Measurements from ENCODE around the gene SLIT3.

The SLIT3 gene

DNA sequence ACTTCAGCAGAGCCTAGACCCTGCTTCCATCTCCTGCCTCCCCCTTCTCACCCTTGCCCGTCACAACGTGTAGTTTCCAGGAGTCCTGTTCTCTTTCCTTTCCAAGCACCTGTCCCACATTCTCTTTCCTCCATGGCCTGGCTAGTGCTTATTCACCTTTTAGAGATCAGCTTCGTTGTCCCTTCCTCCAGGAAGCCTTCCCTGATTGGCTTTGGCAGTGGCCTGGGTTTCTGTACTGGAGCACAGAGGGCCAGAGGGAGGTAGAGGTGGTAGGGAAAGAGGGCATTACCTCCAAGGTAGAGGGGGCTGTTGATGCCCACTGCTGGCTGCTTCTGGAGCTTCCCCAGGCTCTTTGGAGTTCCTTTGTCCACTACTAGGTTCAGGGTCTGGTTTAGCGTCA is 628.1 kb downstream of the SLIT3 start:
- no peak overlapping the region for H3K27ac Mint-ChIP-seq
- intact Hi-C loops (cut with micrococcal nuclease), result no loop called here
- no peaks in the 10 kb centered on the region for H3K4me1 Mint-ChIP-seq (ENCODE audit: low read depth)
- H3K27me3 Mint-ChIP-seq, result no peaks in the 10 kb centered on the region
- H3K4me3 Mint-ChIP-seq, result no peak overlapping the region
- no peaks in the 10 kb centered on the region for H3K36me3 Mint-ChIP-seq (ENCODE audit: low read depth)
- H3K9me3 Mint-ChIP-seq, result no peaks in the 10 kb centered on the region

DNA sequence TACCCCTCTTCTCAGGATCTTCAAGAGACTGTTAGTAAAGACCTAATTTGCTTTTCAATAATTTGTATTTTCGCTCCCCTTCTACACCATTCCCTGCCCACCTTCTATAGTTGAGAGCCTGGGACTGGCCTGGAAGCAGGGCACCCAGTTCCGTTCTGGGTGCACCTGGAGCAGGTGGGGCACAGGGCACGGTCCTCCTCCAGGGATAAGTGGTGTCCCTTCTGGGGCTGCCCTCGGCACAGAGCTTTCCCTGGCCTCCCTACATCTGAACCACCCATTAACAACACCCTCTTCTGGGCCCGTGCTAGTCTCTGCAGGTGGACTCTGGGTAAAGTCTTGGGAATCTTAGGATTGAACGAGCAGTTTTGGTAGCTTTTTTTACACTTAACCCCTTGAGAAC is 628.9 kb downstream of the SLIT3 start:
- no peak overlapping the region for H3K27ac Mint-ChIP-seq
- no peaks in the 10 kb centered on the region for H3K9me3 Mint-ChIP-seq
- intact Hi-C loops (cut with micrococcal nuclease), result no loop called here

DNA sequence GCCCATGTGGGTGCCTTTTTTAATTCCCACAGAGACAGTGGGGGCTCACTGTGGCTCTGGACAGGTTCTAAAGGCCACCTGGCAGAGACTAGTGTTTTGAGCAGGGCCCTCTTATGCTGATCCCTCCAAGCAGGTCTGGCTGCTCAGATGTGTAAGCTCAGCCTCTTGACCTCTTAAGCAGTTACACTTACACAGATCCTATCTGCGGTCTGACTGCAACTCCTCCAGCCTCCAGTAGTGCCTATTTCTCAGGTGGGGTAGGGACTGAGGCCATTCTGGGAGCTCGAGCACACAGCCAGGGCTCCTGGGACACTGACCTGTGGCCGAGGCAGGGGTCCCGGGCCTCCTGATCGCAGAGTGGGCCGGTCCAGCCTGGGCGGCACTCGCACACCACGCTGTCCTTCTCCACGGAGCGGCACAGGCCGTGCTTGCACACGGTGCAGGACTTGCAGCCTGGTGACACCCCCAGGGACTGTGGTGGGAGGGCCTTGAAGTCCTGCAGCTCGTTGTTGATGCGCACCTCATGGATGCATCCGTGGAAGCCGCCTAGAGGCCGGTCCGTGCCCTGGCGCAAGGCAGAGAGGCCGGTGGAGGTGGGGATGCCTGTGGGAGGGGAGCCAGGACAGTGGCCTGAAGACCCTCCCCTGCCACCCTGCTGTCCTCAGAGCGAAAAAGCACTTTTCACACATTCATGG is 629.9 kb downstream of the SLIT3 start:
- H3K36me3 Mint-ChIP-seq (ENCODE audit: low read depth), result no peaks in the 10 kb centered on the region
- no peak overlapping the region for H3K27ac Mint-ChIP-seq
- intact Hi-C loops (cut with micrococcal nuclease), result no loop called here
- H3K9me3 Mint-ChIP-seq, result no peaks in the 10 kb centered on the region
- no peaks in the 10 kb centered on the region for H3K27me3 Mint-ChIP-seq
- H3K4me1 Mint-ChIP-seq (ENCODE audit: low read depth), result no peaks in the 10 kb centered on the region
- H3K4me3 Mint-ChIP-seq, result no peak overlapping the region

More for the DNA sequence above, 628.9 kb downstream of the SLIT3 start:
- Mint-ChIP-seq H3K27me3 (no peaks in the 10 kb centered on the region), H3K4me3 (no peak overlapping the region), H3K36me3 (ENCODE audit: low read depth) (no peaks in the 10 kb centered on the region), H3K4me1 (ENCODE audit: low read depth) (no peaks in the 10 kb centered on the region)

DNA sequence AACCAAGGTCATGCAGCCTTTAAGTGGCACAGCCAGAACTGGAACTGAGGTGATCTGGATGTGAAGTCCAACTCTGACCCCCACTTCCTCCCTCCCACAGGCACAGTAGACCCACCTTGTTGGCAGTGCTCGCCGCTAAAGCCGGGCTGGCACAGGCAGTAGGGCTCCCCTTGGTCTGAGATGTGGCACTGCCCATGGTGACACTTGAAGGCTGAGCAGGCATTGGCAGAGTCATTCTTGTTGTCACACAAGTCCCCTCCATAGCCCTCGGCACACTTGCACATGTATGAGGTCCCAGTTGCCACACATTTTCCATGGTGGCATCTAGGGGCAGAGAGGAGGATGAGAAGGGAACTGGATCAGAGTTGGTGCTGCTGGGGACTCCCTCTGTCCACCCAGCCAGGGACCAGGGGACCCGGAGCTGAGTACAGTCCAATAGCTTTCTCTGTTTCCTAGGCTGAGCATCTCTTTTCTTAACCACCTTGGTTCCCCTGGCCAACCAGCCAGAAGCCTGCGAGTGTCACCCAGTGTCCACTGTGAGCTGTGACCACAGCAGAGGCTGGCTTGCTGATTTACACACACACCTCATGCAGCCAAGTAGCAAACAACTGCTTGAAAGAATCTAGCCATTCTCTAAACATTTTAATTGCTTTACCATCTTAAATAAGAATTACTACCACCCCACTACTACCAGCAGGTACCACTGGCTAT is 631.1 kb downstream of the SLIT3 start:
- Mint-ChIP-seq H3K4me3 (no peak overlapping the region), H3K9me3 (no peaks in the 10 kb centered on the region), H3K4me1 (ENCODE audit: low read depth) (no peaks in the 10 kb centered on the region), H3K36me3 (ENCODE audit: low read depth) (no peaks in the 10 kb centered on the region), H3K27ac (no peak overlapping the region), H3K27me3 (no peaks in the 10 kb centered on the region)
- intact Hi-C loops (cut with micrococcal nuclease), result no loop called here

DNA sequence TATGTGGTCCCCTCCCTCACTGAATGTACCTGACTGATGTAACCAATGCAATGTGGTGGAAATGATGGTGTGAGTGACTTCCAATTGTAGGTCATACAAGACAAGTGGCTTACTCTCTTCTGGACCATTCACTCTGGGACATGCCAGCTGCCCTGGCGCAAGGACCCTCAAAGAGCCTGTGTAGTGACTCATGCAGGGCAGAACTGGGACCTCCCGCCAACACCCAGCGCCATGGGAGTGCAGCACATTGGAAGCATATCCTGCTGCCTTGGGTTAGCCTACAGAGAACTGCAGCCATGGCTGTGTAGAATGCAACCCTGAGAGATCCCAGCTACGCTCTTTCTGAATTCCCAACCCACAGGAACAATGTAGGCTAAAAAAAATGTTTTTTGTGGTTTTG is 631.8 kb downstream of the SLIT3 start:
- Mint-ChIP-seq H3K4me1 (ENCODE audit: low read depth) (no peaks in the 10 kb centered on the region), H3K27ac (no peak overlapping the region), H3K9me3 (no peaks in the 10 kb centered on the region), H3K27me3 (no peaks in the 10 kb centered on the region), H3K4me3 (no peak overlapping the region), H3K36me3 (ENCODE audit: low read depth) (no peaks in the 10 kb centered on the region)
- intact Hi-C loops (cut with micrococcal nuclease), result no loop called here

DNA sequence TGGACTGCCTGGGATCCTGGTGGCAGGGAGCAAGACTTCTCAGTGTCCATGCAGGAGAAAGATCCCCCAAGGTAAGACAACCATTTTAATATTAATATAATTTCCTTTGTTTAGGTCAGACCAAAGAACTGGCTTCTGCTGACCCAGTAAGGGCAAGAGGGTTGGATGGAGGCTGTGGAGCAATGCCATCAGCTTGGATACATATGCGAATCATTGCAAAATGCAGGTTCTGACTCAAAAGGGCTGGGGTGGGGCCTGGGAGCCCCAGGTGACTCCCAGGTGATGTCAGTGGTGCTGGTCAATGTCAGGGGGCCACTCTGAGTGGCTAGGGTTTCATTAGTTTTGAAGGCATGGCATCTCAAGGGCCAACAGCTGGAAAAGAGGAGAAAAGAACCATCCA is 632.9 kb downstream of the SLIT3 start:
- intact Hi-C loops (cut with micrococcal nuclease), result no loop called here
- Mint-ChIP-seq H3K36me3 (ENCODE audit: low read depth) (no peaks in the 10 kb centered on the region), H3K4me3 (no peak overlapping the region), H3K27ac (no peak overlapping the region), H3K9me3 (no peaks in the 10 kb centered on the region), H3K27me3 (no peaks in the 10 kb centered on the region), H3K4me1 (ENCODE audit: low read depth) (no peaks in the 10 kb centered on the region)

DNA sequence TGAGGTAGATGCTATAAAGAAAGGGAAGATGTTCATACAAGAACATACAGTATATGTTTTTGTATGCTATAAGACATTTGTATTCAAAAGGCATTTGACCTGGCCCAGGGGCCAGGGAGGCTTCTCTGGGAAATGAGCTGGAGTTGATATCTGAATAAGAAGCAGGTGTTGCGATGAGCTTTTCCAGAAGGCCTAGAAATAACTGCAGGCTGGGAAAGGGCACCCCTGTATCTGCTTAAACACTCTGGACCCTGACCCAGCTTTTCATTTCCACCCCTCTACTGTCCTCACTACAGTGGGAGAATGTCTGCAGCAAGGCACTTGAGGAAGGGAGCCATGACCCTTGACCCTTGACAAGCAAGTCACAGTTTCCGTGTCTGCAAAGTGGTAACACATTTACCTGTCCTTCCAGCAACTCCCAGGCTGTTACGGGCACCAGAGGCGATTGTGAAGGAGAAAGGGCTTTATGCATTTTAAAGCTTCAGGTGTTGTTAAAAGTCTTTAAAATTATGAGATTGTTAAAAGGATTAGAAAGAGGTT is 633.6 kb downstream of the SLIT3 start:
- H3K27ac Mint-ChIP-seq, result no peak overlapping the region
- H3K4me1 Mint-ChIP-seq (ENCODE audit: low read depth), result no peaks in the 10 kb centered on the region
- H3K36me3 Mint-ChIP-seq (ENCODE audit: low read depth), result no peaks in the 10 kb centered on the region
- H3K9me3 Mint-ChIP-seq, result no peaks in the 10 kb centered on the region
- no peak overlapping the region for H3K4me3 Mint-ChIP-seq
- peaks cover 3% of the 10 kb centered on the region for H3K27me3 Mint-ChIP-seq
- intact Hi-C loops (cut with micrococcal nuclease), result no loop called here

DNA sequence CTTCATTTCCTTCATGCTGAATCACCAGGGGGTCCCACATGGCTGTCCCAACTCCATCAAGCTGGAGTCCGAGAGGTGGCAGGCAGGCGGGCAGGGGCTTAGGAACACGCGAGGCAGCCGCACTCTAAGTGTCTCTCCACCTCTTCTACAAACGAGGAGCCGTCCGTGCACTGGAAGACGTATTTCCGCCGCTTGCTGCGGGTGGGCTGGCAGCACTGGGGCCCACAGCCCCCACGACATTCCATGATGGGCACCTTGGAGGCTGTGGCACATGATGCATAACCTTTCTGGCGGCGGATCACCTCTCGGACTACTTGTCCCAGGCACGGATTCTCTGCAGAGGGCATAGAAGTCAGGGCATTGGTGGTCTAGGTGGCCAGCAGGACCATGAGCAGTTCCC is 634.6 kb downstream of the SLIT3 start:
- peaks cover 5% of the 10 kb centered on the region for H3K27me3 Mint-ChIP-seq
- no peaks in the 10 kb centered on the region for H3K36me3 Mint-ChIP-seq (ENCODE audit: low read depth)
- no peaks in the 10 kb centered on the region for H3K9me3 Mint-ChIP-seq
- H3K4me1 Mint-ChIP-seq (ENCODE audit: low read depth), result peaks cover 2% of the 10 kb centered on the region
- no peak overlapping the region for H3K27ac Mint-ChIP-seq
- intact Hi-C loops (cut with micrococcal nuclease), result no loop called here
- no peak overlapping the region for H3K4me3 Mint-ChIP-seq

DNA sequence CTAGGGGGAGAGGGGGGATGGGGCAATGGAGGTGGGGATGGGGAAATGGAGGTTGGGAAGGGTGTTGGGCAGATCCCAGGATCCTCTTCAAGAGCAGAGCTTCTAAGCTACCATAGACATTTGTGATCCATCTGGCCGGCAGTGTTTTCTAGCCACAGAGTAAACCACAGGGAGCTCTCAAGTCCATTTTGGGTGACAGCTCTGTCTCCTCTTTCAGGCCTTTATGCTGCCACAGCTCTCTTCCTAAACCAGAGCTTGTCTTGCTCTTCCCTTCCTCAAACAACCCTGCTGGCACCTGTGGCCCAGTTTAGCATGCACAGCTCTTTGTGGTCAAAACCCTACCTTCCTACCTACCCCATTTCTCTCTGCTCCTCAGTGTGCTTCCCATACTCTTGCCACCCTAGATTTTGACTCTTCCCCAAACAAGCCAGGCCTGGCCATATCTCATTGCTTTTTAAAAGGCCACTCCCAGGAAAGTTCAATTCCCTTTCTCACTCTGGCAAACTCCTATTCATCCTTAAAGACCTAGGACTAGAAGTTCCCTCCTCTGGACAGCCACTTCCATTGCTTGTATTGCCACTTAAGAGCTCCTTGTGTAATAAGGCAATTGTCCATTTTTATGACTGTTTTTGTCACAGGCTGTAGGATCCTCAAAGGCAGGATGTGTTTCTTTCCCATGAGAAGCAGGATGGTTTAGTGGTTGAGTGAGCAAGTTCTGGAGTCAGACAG is 637.5 kb downstream of the SLIT3 start:
- no peaks in the 10 kb centered on the region for H3K36me3 Mint-ChIP-seq (ENCODE audit: low read depth)
- H3K27ac Mint-ChIP-seq, result no peak overlapping the region
- intact Hi-C loops (cut with micrococcal nuclease), result no loop called here
- no peak overlapping the region for H3K4me3 Mint-ChIP-seq
- peaks cover 5% of the 10 kb centered on the region for H3K27me3 Mint-ChIP-seq
- peaks cover 11% of the 10 kb centered on the region for H3K4me1 Mint-ChIP-seq (ENCODE audit: low read depth)
- no peaks in the 10 kb centered on the region for H3K9me3 Mint-ChIP-seq

DNA sequence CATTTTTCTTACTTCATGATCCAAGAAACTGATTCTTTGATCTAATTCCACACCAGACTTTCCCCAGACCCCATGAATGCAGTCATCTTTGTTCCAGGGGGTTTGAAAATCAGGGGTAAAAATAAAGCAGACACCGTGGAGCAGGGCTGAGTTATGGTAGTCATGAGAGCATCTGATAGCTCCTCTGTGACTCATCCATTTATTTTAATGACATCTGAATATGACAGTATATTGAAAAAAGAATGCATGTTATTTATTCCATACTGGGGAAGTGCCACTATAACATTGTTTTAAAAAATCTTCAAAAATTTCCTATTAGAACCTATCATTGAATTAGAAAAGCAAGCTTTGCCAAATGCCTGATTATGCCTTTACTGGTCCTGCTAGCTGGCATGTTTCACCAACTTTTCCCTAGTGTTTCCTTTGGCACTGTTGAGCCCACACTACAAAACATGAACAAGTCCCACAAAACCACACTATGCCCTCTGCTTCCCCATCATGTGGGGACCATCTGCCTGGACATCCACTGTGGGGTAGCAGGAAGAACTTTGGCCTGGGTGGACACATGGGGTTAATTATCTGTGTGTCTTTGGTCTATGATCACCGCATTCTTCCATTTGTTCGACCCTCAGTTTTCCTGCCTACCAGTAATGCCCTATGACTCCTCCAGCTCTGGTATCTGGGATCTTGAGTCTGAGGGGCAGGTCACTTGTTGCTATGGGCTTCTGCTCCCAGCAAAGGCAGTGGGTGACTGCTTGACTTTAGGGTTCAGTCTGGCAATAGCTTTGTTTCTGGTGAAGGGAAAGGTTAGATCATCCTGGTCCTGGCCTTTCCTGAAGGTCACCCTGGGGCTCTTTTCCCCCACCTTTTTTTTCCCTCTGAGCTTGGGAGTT is 639.1 kb downstream of the SLIT3 start:
- no peaks in the 10 kb centered on the region for H3K36me3 Mint-ChIP-seq (ENCODE audit: low read depth)
- intact Hi-C loops (cut with micrococcal nuclease), result no loop called here

DNA sequence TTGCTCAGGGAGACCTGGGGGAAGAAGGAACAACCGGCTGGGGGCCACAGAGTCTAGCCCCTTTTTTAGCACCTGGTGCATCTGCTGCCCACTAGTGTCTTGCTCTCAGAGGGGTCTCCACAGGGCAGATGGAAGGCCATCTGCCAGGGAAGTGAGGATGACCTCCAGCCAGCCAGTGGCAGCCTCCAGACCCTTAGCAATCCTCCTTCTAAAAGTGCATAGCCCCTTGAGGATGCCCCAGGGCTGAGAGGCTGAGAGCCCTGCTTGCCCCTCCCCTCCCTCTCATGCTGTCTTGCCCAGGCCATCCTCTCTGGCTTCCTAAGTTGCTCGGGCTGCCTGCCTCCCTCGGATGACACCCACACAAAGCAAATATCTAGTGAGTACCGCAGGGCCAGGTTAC is 640.2 kb downstream of the SLIT3 start:
- no peaks in the 10 kb centered on the region for H3K36me3 Mint-ChIP-seq (ENCODE audit: low read depth)
- H3K4me1 Mint-ChIP-seq (ENCODE audit: low read depth), result peaks cover 11% of the 10 kb centered on the region
- intact Hi-C loops (cut with micrococcal nuclease), result no loop called here
- H3K27ac Mint-ChIP-seq, result no peak overlapping the region
- H3K27me3 Mint-ChIP-seq, result peaks cover 5% of the 10 kb centered on the region
- no peak overlapping the region for H3K4me3 Mint-ChIP-seq
- no peaks in the 10 kb centered on the region for H3K9me3 Mint-ChIP-seq

More for the DNA sequence above, 639.1 kb downstream of the SLIT3 start:
- Mint-ChIP-seq H3K27me3 (peaks cover 5% of the 10 kb centered on the region), H3K4me1 (ENCODE audit: low read depth) (peaks cover 11% of the 10 kb centered on the region), H3K4me3 (no peak overlapping the region), H3K9me3 (no peaks in the 10 kb centered on the region), H3K27ac (no peak overlapping the region)

DNA sequence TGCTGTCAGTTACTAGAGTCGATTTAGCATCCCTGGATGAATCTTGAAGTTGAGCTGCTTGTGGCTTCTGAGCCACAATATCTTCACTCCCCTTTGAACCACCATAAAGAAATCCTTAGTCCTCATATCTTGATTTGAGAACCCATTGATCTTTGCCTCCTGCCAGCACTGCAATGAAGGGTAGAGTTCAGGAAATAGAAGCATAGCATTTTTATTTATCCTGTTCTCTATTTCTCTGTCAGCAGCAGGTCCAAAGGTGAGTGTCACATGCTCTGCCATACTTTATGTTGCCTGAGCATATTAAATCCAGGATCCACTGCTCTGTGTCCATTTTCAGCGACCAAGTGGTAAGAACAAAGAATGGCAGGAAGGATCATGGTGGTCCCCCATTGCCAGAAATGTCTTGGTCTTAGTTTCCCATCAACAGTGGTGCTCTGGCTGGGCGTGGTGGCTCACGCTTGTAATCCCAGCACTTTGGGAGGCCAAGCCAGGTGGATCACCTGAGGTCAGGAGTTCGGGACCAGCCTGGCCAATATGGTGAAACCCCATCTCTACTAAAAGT is 641.6 kb downstream of the SLIT3 start:
- no peaks in the 10 kb centered on the region for H3K9me3 Mint-ChIP-seq
- H3K4me3 Mint-ChIP-seq, result no peak overlapping the region
- H3K27ac Mint-ChIP-seq, result no peak overlapping the region
- intact Hi-C loops (cut with micrococcal nuclease), result no loop called here
- H3K4me1 Mint-ChIP-seq (ENCODE audit: low read depth), result peaks cover 11% of the 10 kb centered on the region
- peaks cover 5% of the 10 kb centered on the region for H3K27me3 Mint-ChIP-seq
- no peaks in the 10 kb centered on the region for H3K36me3 Mint-ChIP-seq (ENCODE audit: low read depth)

DNA sequence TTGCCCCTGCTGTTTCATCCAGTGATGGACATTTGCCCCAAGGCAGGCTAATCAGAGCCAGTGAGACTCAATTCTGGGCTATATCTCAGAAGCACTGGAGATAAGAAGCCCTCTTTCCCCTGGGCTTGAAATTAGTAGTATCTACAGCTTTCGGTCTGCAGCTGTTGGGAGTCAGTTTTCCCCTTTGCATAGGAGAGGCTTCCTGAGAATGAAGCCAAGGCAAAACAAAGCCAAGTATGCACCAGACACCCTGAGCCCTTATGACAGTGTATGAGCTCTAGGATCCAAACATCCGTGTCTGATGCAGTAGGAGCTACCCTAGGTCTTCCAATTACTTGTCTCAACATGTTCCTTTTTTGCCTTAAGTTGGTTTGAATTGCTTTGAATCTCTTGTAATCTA is 642.5 kb downstream of the SLIT3 start:
- Mint-ChIP-seq H3K27ac (no peak overlapping the region), H3K27me3 (peaks cover 5% of the 10 kb centered on the region), H3K9me3 (no peaks in the 10 kb centered on the region), H3K36me3 (ENCODE audit: low read depth) (no peaks in the 10 kb centered on the region), H3K4me1 (ENCODE audit: low read depth) (peaks cover 19% of the 10 kb centered on the region), H3K4me3 (no peak overlapping the region)
- intact Hi-C loops (cut with micrococcal nuclease), result no loop called here
